OCI-M2 (cell line): ENCODE data around the gene B4GALT4.
"Not testable (repeated sequence)": the region's sequence is repeated elsewhere in the genome, so short reads cannot be mapped to it uniquely, and the experiment has no call there.

Source experiments
- DNase-seq: peaks from one replicate; lab custom pipeline; 2025; ENCODE audit not compliant: unreplicated experiment; lab: John Stamatoyannopoulos, UW

Gene B4GALT4

GRCh38 chr3:119240591-119241434 lies at the start of gene B4GALT4:
B4GALT4 (minus strand) TSS chr3:119240878; CDS start chr3:119230099, 10,779 bp downstream.
- peak; percentile 20 for DNase-seq

GRCh38 chr3:119289404-119289770 lies 48.7 kb upstream of the B4GALT4 start:
- no peak for DNase-seq

GRCh38 chr3:119288669-119289403 lies 48.2 kb upstream of the B4GALT4 start:
- DNase-seq: no peak

- no peak for DNase-seq
These were observed 39.0 kb upstream of the B4GALT4 start for GRCh38 chr3:119279584-119280243.

GRCh38 chr3:119279101-119279554 lies 38.5 kb upstream of the B4GALT4 start:
- DNase-seq: no peak

- DNase-seq: no peak
These were observed 36.0 kb upstream of the B4GALT4 start for GRCh38 chr3:119276680-119277079.

- DNase-seq: not testable (repeated sequence)
These were observed 29.5 kb upstream of the B4GALT4 start for GRCh38 chr3:119270212-119270611.

GRCh38 chr3:119261055-119261454 lies 20.4 kb upstream of the B4GALT4 start:
- no peak for DNase-seq

- no peak for DNase-seq
These were observed 19.1 kb upstream of the B4GALT4 start for GRCh38 chr3:119259821-119260220.

- no peak for DNase-seq
These were observed 18.2 kb upstream of the B4GALT4 start for GRCh38 chr3:119258915-119259314.

- DNase-seq: no peak
These were observed 17.2 kb upstream of the B4GALT4 start for GRCh38 chr3:119257654-119258410.

GRCh38 chr3:119257111-119257510 lies 16.4 kb upstream of the B4GALT4 start:
- DNase-seq: no peak

- no peak for DNase-seq
These were observed 14.5 kb upstream of the B4GALT4 start for GRCh38 chr3:119255214-119255613.

GRCh38 chr3:119245778-119246177 lies 5.1 kb upstream of the B4GALT4 start:
- no peak for DNase-seq

- DNase-seq: no peak
These were observed 3.0 kb upstream of the B4GALT4 start for GRCh38 chr3:119243712-119244111.

GRCh38 chr3:119243058-119243529 lies 2.4 kb upstream of the B4GALT4 start:
- not testable (repeated sequence) for DNase-seq

- DNase-seq: not testable (repeated sequence)
These were observed 1.8 kb upstream of the B4GALT4 start for GRCh38 chr3:119242387-119243057.

- DNase-seq: no peak
These were observed 532 bp downstream of the B4GALT4 start for GRCh38 chr3:119240101-119240590.

GRCh38 chr3:119239206-119239820 lies 1.4 kb downstream of the B4GALT4 start:
- no peak for DNase-seq

GRCh38 chr3:119238363-119238762 lies 2.3 kb downstream of the B4GALT4 start:
- DNase-seq: no peak
